SU-DHL-6 (cell line): ENCODE results near the gene TBC1D22A.

Experiments used
- EZH2phosphoT487 ChIP-seq: fragments of 200-600 bp; sonication (generic), shearing (Covaris generic); conservative IDR thresholded peaks from 2 replicates; pipeline ENCODE4 v1.6.1; 2018; ENCODE audit warnings: mild to moderate bottlenecking, antibody characterized with exemption, low read length, moderate library complexity, mixed read lengths
- TF ChIP-seq, protein P1 (sequence below): fragments of 200-600 bp; sonication (generic); IDR thresholded peaks from one replicate; pipeline ENCODE4 v1.5.1; 2017; ENCODE audit warnings: antibody characterized with exemption, mild to moderate bottlenecking, low read length, moderate library complexity; ENCODE audit not compliant: insufficient read depth, poor library complexity, severe bottlenecking

GRCh38 chr22:46801331-46801811 is 38.9 kb downstream of the TBC1D22A start:
- TF ChIP-seq, protein P1, sequence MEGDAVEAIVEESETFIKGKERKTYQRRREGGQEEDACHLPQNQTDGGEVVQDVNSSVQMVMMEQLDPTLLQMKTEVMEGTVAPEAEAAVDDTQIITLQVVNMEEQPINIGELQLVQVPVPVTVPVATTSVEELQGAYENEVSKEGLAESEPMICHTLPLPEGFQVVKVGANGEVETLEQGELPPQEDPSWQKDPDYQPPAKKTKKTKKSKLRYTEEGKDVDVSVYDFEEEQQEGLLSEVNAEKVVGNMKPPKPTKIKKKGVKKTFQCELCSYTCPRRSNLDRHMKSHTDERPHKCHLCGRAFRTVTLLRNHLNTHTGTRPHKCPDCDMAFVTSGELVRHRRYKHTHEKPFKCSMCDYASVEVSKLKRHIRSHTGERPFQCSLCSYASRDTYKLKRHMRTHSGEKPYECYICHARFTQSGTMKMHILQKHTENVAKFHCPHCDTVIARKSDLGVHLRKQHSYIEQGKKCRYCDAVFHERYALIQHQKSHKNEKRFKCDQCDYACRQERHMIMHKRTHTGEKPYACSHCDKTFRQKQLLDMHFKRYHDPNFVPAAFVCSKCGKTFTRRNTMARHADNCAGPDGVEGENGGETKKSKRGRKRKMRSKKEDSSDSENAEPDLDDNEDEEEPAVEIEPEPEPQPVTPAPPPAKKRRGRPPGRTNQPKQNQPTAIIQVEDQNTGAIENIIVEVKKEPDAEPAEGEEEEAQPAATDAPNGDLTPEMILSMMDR: no peak
- TF ChIP-seq EZH2phosphoT487: no peak
